ENCODE measurements around the gene PRKAR1B.

- no peak for TF ChIP-seq EZH2 (IDR thresholded peaks at IDR 0.05; ENCODE audit: insufficient read depth, low read length)
- no peak for TF ChIP-seq CTCF (IDR thresholded peaks at IDR 0.05; ENCODE audit: insufficient read depth, low read depth, low read length)
Measured at GRCh38 chr7:767580-767940, 40.5 kb upstream of the PRKAR1B start.

Measured in astrocyte (in vitro differentiated cells and primary cell).